GM12873 (cell line): ENCODE measurements around the gene KIAA1671.

Experiments
- TF ChIP-seq, protein P1 (sequence below): IDR thresholded peaks from 2 replicates; pipeline ENCODE4 v1.5.1; 2012; ENCODE audit warnings: low read depth, mild to moderate bottlenecking, moderate library complexity, low read length, control low read depth; ENCODE audit not compliant: insufficient read depth; ENCODE audit errors: missing control alignments

KIAA1671 gene

GRCh38 chr22:25131198-25131887, 178.8 kb downstream of the KIAA1671 start:
- TF ChIP-seq, protein P1, sequence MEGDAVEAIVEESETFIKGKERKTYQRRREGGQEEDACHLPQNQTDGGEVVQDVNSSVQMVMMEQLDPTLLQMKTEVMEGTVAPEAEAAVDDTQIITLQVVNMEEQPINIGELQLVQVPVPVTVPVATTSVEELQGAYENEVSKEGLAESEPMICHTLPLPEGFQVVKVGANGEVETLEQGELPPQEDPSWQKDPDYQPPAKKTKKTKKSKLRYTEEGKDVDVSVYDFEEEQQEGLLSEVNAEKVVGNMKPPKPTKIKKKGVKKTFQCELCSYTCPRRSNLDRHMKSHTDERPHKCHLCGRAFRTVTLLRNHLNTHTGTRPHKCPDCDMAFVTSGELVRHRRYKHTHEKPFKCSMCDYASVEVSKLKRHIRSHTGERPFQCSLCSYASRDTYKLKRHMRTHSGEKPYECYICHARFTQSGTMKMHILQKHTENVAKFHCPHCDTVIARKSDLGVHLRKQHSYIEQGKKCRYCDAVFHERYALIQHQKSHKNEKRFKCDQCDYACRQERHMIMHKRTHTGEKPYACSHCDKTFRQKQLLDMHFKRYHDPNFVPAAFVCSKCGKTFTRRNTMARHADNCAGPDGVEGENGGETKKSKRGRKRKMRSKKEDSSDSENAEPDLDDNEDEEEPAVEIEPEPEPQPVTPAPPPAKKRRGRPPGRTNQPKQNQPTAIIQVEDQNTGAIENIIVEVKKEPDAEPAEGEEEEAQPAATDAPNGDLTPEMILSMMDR, result no peak

GRCh38 chr22:25134028-25134427, 181.5 kb downstream of the KIAA1671 start:
- TF ChIP-seq, protein P1, result no peak

- TF ChIP-seq, protein P1, result no peak
Measured at GRCh38 chr22:25134451-25134850, 181.9 kb downstream of the KIAA1671 start.

DNA sequence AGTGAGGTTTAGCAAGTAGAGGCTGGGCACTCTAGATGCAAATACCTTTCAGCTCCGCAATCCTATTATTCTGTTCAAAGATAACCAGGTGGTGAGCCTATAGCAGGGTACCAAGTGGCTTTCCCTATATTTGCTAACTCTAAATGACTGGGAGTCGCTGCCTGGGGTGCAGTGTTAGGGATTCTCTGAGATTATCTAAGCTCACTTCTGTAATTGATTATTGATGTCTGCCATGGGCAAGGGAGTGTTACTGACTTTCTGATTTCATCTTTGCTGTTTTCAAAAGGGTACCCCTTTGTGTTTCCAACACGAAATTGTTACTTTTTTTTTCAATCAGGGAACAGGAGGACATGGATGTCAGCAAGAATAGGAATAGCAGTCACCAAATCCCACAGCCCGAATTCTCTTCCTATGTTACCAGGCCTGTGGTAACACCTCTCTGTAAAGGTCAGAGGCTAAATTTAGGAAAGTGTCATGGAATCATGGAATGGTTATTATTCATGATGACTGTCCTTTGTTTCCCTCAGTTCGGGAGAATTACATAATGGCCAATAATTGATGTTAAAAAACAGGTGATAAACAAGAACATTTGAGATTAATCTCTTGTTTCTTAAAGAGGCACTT, 184.5 kb downstream of the KIAA1671 start:
- TF ChIP-seq, protein P1, result no peak

- TF ChIP-seq, protein P1, result no peak
Measured at GRCh38 chr22:25137577-25138525, 185.3 kb downstream of the KIAA1671 start.

DNA sequence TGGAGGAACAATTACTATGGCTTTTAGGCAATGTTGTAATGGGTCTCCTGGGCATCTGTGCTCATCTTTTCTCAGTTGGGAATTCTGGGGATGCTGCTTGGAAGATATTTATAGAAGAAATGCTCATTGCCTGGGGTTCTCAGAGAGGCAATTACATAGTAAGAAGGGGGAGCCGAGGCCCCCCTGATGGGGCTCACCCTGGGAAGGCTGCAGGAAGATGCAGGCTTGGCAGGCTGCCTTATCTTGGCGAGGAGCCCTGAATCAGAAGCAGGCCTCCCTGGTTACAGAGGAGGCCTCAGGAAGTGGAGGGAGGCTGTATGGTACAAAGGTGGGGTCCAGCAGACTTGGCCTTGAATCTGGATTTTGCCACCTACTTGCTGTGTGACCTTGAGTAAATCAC, 186.5 kb downstream of the KIAA1671 start:
- TF ChIP-seq, protein P1, result no peak

DNA sequence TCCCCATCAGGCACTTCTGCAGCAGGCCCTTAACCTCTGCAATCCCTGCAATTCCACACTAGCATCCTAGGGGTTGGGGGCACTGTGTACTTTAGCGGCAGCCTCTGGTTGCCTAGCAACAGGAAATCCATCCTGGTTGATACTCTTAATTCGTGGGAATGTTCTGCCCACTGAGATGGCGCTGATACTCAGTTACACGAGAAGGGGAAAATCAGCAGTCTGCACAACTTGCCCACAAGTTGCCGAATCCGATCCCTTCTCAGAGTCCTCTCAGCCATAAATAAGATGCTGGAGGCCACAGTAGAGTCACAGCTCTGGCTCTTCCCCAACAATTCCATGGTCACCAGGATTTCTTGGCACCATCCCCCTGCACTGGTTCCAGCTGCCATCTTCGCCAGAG, 189.6 kb downstream of the KIAA1671 start:
- TF ChIP-seq, protein P1, result no peak
